OCI-LY3 (cell line): ENCODE measurements around the gene DRD3.

ENCODE experiments used
- H2AFZ ChIP-seq: fragments of 200-600, 300-600 bp; shearing (Covaris generic); 2 replicates; pipeline ENCODE4 v1.6.0; 2014; ENCODE audit warnings: antibody characterized with exemption, low read depth, low read length
- H3K27ac ChIP-seq: fragments of 200-600, 300-600 bp; sonication (generic); 2 replicates; pipeline ENCODE4 v1.5.1; 2014; ENCODE audit warnings: mild to moderate bottlenecking, low read length, moderate library complexity, mixed read lengths
- H3K27me3 ChIP-seq: fragments of 200-600, 300-600 bp; sonication (generic); 2 replicates; pipeline ENCODE4 v1.6.1; 2014; ENCODE audit warnings: low read depth, low read length, mixed read lengths
- H3K36me3 ChIP-seq: fragments of 200-600, 300-600 bp; sonication (generic); replicated peaks from 2 replicates; pipeline ENCODE3; 2014; ENCODE audit warnings: low read depth, low read length, mixed read lengths
- H3K4me1 ChIP-seq: fragments of 300-600, 200-600 bp; sonication (generic); 2 replicates; pipeline ENCODE4 v1.6.1; 2014; ENCODE audit warnings: low read length, mixed read lengths
- H3K4me2 ChIP-seq: fragments of 200-600, 300-600 bp; sonication (generic); 2 replicates; pipeline ENCODE4 v1.6.1; 2014; ENCODE audit warnings: low read length, mixed read lengths
- H3K4me3 ChIP-seq: fragments of 300-600, 200-600 bp; sonication (generic); 2 replicates; pipeline ENCODE4 v1.5.1; 2014; ENCODE audit warnings: antibody characterized with exemption, mild to moderate bottlenecking, low read length, moderate library complexity
- H3K79me2 ChIP-seq: fragments of 300-600, 200-600 bp; shearing (Covaris generic); 2 replicates; pipeline ENCODE4 v1.6.1; 2014; ENCODE audit warnings: mild to moderate bottlenecking, low read length, mixed read lengths
- H3K9ac ChIP-seq: fragments of 300-600, 200-600 bp; shearing (Covaris generic); 2 replicates; pipeline ENCODE4 v1.6.0; 2014; ENCODE audit warnings: mild to moderate bottlenecking, low read length, moderate library complexity
- H3K9me3 ChIP-seq: fragments of 200-600, 300-600 bp; shearing (Covaris generic); 2 replicates; pipeline ENCODE4 v1.6.1; 2014; ENCODE audit warnings: low read length, mixed read lengths; ENCODE audit not compliant: insufficient read depth
- H4K20me1 ChIP-seq: fragments of 200-600, 300-600 bp; sonication (generic); 2 replicates; pipeline ENCODE4 v1.6.1; 2016; ENCODE audit warnings: low read length, mixed read lengths; ENCODE audit not compliant: insufficient read depth
- CTCF ChIP-seq: fragments of 200-600, 300-600 bp; sonication (generic); IDR thresholded peaks from 2 replicates; pipeline ENCODE4 v1.5.1; 2014; ENCODE audit warnings: antibody characterized with exemption, low read length, low read depth
- EZH2phosphoT487 ChIP-seq: fragments of 200-600 bp; shearing (Covaris generic); IDR thresholded peaks from 2 replicates; pipeline ENCODE4 v1.6.1; 2018; ENCODE audit warnings: antibody characterized with exemption, mixed run types, low read depth

The DRD3 gene

GRCh38 chr3:114086356-114086755 lies 92.5 kb downstream of the DRD3 start:
- no peaks in the 10 kb centered on the region for H3K27me3 ChIP-seq
- no peak overlapping the region for H3K27ac ChIP-seq
- peaks cover 41% of the 10 kb centered on the region for H3K36me3 ChIP-seq
- H2AFZ ChIP-seq: no peak overlapping the region
- no peaks in the 10 kb centered on the region for H4K20me1 ChIP-seq
- no peaks in the 10 kb centered on the region for H3K4me1 ChIP-seq
- H3K79me2 ChIP-seq: no peaks in the 10 kb centered on the region
- H3K9ac ChIP-seq: no peak overlapping the region
- TF ChIP-seq CTCF (no peak), EZH2phosphoT487 (no peak)
- no peak overlapping the region for H3K4me2 ChIP-seq
- H3K4me3 ChIP-seq: no peak overlapping the region
- H3K9me3 ChIP-seq: no peaks in the 10 kb centered on the region

- Histone ChIP-seq H3K27me3 (no peaks in the 10 kb centered on the region), H3K36me3 (peaks cover 62% of the 10 kb centered on the region), H3K79me2 (no peaks in the 10 kb centered on the region), H3K27ac (no peak overlapping the region), H3K4me3 (no peak overlapping the region), H3K4me2 (no peak overlapping the region), H3K4me1 (no peaks in the 10 kb centered on the region), H4K20me1 (no peaks in the 10 kb centered on the region), H3K9me3 (no peaks in the 10 kb centered on the region), H2AFZ (no peak overlapping the region), H3K9ac (no peak overlapping the region)
- TF ChIP-seq CTCF (no peak), EZH2phosphoT487 (no peak)
These were observed 95.7 kb downstream of the DRD3 start for GRCh38 chr3:114083112-114083511.

- Histone ChIP-seq H4K20me1 (no peaks in the 10 kb centered on the region), H3K9me3 (no peaks in the 10 kb centered on the region), H2AFZ (no peak overlapping the region), H3K79me2 (no peaks in the 10 kb centered on the region), H3K36me3 (peaks cover 63% of the 10 kb centered on the region), H3K27ac (no peak overlapping the region), H3K4me2 (no peak overlapping the region), H3K9ac (no peak overlapping the region), H3K4me3 (no peak overlapping the region), H3K4me1 (no peaks in the 10 kb centered on the region), H3K27me3 (no peaks in the 10 kb centered on the region)
- TF ChIP-seq CTCF: no peak
- TF ChIP-seq EZH2phosphoT487: no peak
These were observed 97.8 kb downstream of the DRD3 start for GRCh38 chr3:114081037-114081436.

- peaks cover 62% of the 10 kb centered on the region for H3K36me3 ChIP-seq
- no peak overlapping the region for H3K4me2 ChIP-seq
- TF ChIP-seq EZH2phosphoT487 (no peak), CTCF (no peak)
- no peak overlapping the region for H3K4me3 ChIP-seq
- H3K27me3 ChIP-seq: no peaks in the 10 kb centered on the region
- no peaks in the 10 kb centered on the region for H3K4me1 ChIP-seq
- H3K9ac ChIP-seq: no peak overlapping the region
- no peak overlapping the region for H2AFZ ChIP-seq
- H3K9me3 ChIP-seq: no peaks in the 10 kb centered on the region
- no peak overlapping the region for H3K27ac ChIP-seq
- no peaks in the 10 kb centered on the region for H3K79me2 ChIP-seq
- no peaks in the 10 kb centered on the region for H4K20me1 ChIP-seq
These were observed 98.7 kb downstream of the DRD3 start for GRCh38 chr3:114080201-114080600.
